IMR-90 (cell line): ENCODE measurements around the gene OPCML. TPM values are rescaled to one million over a fixed set of nuclear protein-coding genes. Genes with fewer than 3 reads are reported as not detected.

ENCODE experiments used
- ATAC-seq: fragments of 200-7000 bp; cut with Tn5 transposase; 2 replicates; pipeline ENCODE4 v1.9.1; 2020; ENCODE audit warnings: low read depth, mild to moderate bottlenecking, moderate library complexity
- BruUV-seq: library from RNA; stranded (reverse); fragments of 400-500 nt; replicated peaks from 2 replicates; lab custom pipeline; 2021; lab: Mats Ljungman, UMichigan
- CTCF ChIA-PET: fragments of 300-600 bp; formaldehyde crosslinking; extraction: SDS; loops from one replicate; lab custom pipeline; 2021; ENCODE audit warnings: antibody characterized with exemption; lab: Yijun Ruan, JAX
- POLR2A ChIA-PET: fragments of 300-600 bp; sonication (Branson Sonifier 250); formaldehyde crosslinking; loops from one replicate; lab custom pipeline; 2022; ENCODE audit warnings: antibody characterized with exemption; ENCODE audit not compliant: unreplicated experiment; lab: Charles Lee
- DNase-seq: peaks from one replicate; pipeline ENCODE4 v3.0.0; 2013
- H2AFZ ChIP-seq: replicated peaks from 2 replicates; pipeline ENCODE3; 2013; ENCODE audit warnings: low read length, mild to moderate bottlenecking; ENCODE audit not compliant: poor library complexity
- H2AK5ac ChIP-seq: 2 replicates; pipeline ENCODE4 v1.6.1; 2013; ENCODE audit warnings: low read depth, low read length, inconsistent platforms
- H2AK9ac ChIP-seq: replicated peaks from 2 replicates; pipeline ENCODE3; 2013; ENCODE audit warnings: mild to moderate bottlenecking, low read depth, low read length, moderate library complexity; ENCODE audit not compliant: poor library complexity
- H2BK120ac ChIP-seq: 2 replicates; pipeline ENCODE4 v1.6.1; 2013; ENCODE audit warnings: low read depth, low read length, inconsistent platforms
- H2BK15ac ChIP-seq: 3 replicates; pipeline ENCODE4 v1.6.1; 2013; ENCODE audit warnings: low read depth, low read length, inconsistent platforms
- H2BK20ac ChIP-seq: 2 replicates; pipeline ENCODE4 v1.6.1; 2013; ENCODE audit warnings: low read depth, mild to moderate bottlenecking, inconsistent platforms, low read length, moderate library complexity
- H2BK5ac ChIP-seq: 2 replicates; pipeline ENCODE4 v1.6.1; 2013; ENCODE audit warnings: mild to moderate bottlenecking, low read depth, low read length, inconsistent platforms; ENCODE audit not compliant: poor library complexity, severe bottlenecking
- H3K14ac ChIP-seq: replicated peaks from 2 replicates; pipeline ENCODE4 v1.6.1; 2013; ENCODE audit warnings: low read depth, low read length, inconsistent platforms
- H3K18ac ChIP-seq: 2 replicates; pipeline ENCODE4 v1.6.1; 2013; ENCODE audit warnings: low read depth, low read length, control low read depth
- H3K23ac ChIP-seq: 2 replicates; pipeline ENCODE4 v1.6.1; 2013; ENCODE audit warnings: low read depth, low read length, inconsistent platforms
- H3K27ac ChIP-seq: 2 replicates; pipeline ENCODE4 v1.5.1; 2013; ENCODE audit warnings: mild to moderate bottlenecking, control low read depth, low read length; ENCODE audit not compliant: insufficient read depth
- H3K27me3 ChIP-seq: 2 replicates; pipeline ENCODE4 v1.6.1; 2013; ENCODE audit warnings: low read length; ENCODE audit not compliant: control insufficient read depth, insufficient read depth
- H3K36me3 ChIP-seq: 2 replicates; pipeline ENCODE4 v1.6.1; 2013; ENCODE audit warnings: low read length, mixed read lengths; ENCODE audit not compliant: control insufficient read depth, insufficient read depth
- H3K4ac ChIP-seq: 2 replicates; pipeline ENCODE4 v1.6.1; 2013; ENCODE audit warnings: low read depth, low read length, inconsistent platforms
- H3K4me1 ChIP-seq: 2 replicates; pipeline ENCODE4 v1.6.1; 2013; ENCODE audit warnings: low read length, mixed read lengths; ENCODE audit not compliant: control insufficient read depth, insufficient read depth
- H3K4me2 ChIP-seq: 2 replicates; pipeline ENCODE4 v1.6.1; 2013; ENCODE audit warnings: low read depth, mild to moderate bottlenecking, control low read depth, low read length, moderate library complexity
- H3K4me3 ChIP-seq: 2 replicates; pipeline ENCODE4 v1.5.1; 2013; ENCODE audit warnings: low read depth, mild to moderate bottlenecking, control low read depth, low read length, moderate library complexity; ENCODE audit not compliant: insufficient read depth
- H3K56ac ChIP-seq: 2 replicates; pipeline ENCODE4 v1.6.1; 2013; ENCODE audit warnings: low read length, inconsistent platforms; ENCODE audit not compliant: insufficient read depth; ENCODE audit errors: extremely low read depth
- H3K79me1 ChIP-seq, 2 experiments: 2 replicates each; pipeline ENCODE4 v1.6.1; 2013; ENCODE audit warnings: low read length in 2 of 2, inconsistent platforms in 1 of 2, low read depth in 1 of 2
- H3K9ac ChIP-seq: 2 replicates; pipeline ENCODE4 v1.6.1; 2013; ENCODE audit warnings: low read depth, low read length, control low read depth
- H3K9me1 ChIP-seq: 2 replicates; pipeline ENCODE4 v1.6.1; 2013; ENCODE audit warnings: low read length, inconsistent platforms; ENCODE audit not compliant: insufficient read depth
- H3K9me3 ChIP-seq: 2 replicates; pipeline ENCODE4 v1.6.1; 2013; ENCODE audit warnings: low read length; ENCODE audit not compliant: control insufficient read depth, insufficient read depth
- H4K20me1 ChIP-seq: 2 replicates; pipeline ENCODE4 v1.6.1; 2013; ENCODE audit warnings: low read length, inconsistent platforms; ENCODE audit not compliant: insufficient read depth
- H4K5ac ChIP-seq: 2 replicates; pipeline ENCODE4 v1.6.1; 2013; ENCODE audit warnings: mild to moderate bottlenecking, low read depth, low read length, control low read depth
- H4K8ac ChIP-seq, 2 experiments: 2 replicates each; pipeline ENCODE4 v1.6.1; 2013; ENCODE audit warnings: low read depth in 2 of 2, low read length in 2 of 2, control low read depth in 1 of 2, inconsistent platforms in 1 of 2
- H4K91ac ChIP-seq: 2 replicates; pipeline ENCODE4 v1.6.1; 2013; ENCODE audit warnings: low read depth, low read length, inconsistent platforms; ENCODE audit not compliant: insufficient read depth
- BHLHE40 ChIP-seq: fragments of 150-350 bp; IDR thresholded peaks from 2 replicates; pipeline ENCODE4 v1.6.1; 2016; ENCODE audit warnings: mild to moderate bottlenecking, low read depth, low read length
- CEBPB ChIP-seq: IDR thresholded peaks from 2 replicates; pipeline ENCODE4 v1.6.1; 2012; ENCODE audit warnings: low read depth, low read length, improper control_type of control experiment
- CHD1 ChIP-seq: IDR thresholded peaks from 2 replicates; pipeline ENCODE4 v1.6.1; 2012; ENCODE audit warnings: low read depth, low read length, improper control_type of control experiment
- FOS ChIP-seq: fragments of 150-350 bp; IDR thresholded peaks from 2 replicates; pipeline ENCODE4 v1.6.1; 2016; ENCODE audit warnings: low read depth, low read length
- MXI1 ChIP-seq: IDR thresholded peaks from 2 replicates; pipeline ENCODE4 v1.6.1; 2012; ENCODE audit warnings: low read depth, mild to moderate bottlenecking, low read length, moderate library complexity, borderline replicate concordance
- NFE2L2 ChIP-seq: fragments of 150-350 bp; IDR thresholded peaks from 2 replicates; pipeline ENCODE4 v1.6.1; 2016; ENCODE audit warnings: low read depth, mild to moderate bottlenecking, low read length
- RCOR1 ChIP-seq: IDR thresholded peaks from 2 replicates; pipeline ENCODE4 v1.6.1; 2012; ENCODE audit warnings: mild to moderate bottlenecking, low read length, improper control_type of control experiment; ENCODE audit not compliant: insufficient replicate concordance
- RFX5 ChIP-seq: IDR thresholded peaks from 2 replicates; pipeline ENCODE4 v1.8.0; 2012; ENCODE audit warnings: low read depth, mild to moderate bottlenecking, low read length, moderate library complexity
- SMC3 ChIP-seq: fragments of 150-350 bp; IDR thresholded peaks from 2 replicates; pipeline ENCODE4 v1.6.1; 2016; ENCODE audit warnings: low read depth, mild to moderate bottlenecking, antibody characterized with exemption, low read length, moderate library complexity
- USF2 ChIP-seq: fragments of 150-350 bp; IDR thresholded peaks from 2 replicates; pipeline ENCODE4 v1.6.1; 2017; ENCODE audit warnings: mild to moderate bottlenecking, antibody characterized with exemption, low read length, low read depth
- WGBS, 2 experiments: methylation state at CpG; one replicate each; pipeline versions ENCODE4 v1.1.5 to v1.1.7; 2013; ENCODE audit warnings: missing lambda C conversion rate in 2 of 2; ENCODE audit not compliant: insufficient read length in 1 of 2; ENCODE audit errors: extremely low coverage in 2 of 2; 5-methylcytosine and 5-hydroxymethylcytosine counted together
- dilution Hi-C: fragments of 300-500 bp; cut with HindIII; formaldehyde crosslinking; loops from one replicate; pipeline ENCODE4 v1.14.3; 2018; ENCODE audit warnings: low sequenced_read_pairs; ENCODE audit not compliant: unreplicated experiment
- in situ Hi-C: fragments of 300-500 bp; cut with MboI; formaldehyde crosslinking; loops from 3 replicates; pipeline ENCODE4 v1.14.3; 2019; ENCODE audit warnings: low sequenced_read_pairs, inconsistent platforms, mixed read lengths
- intact Hi-C: fragments of 100-400 bp; cut with micrococcal nuclease; formaldehyde crosslinking; loops from 2 replicates; pipeline ENCODE4 v1.10.0; 2022
- polyA plus RNA-seq, 3 experiments: library from polyadenylated mRNA; depleted of rRNA; stranded (reverse); fragments of >200 nt; gene quantifications; 2 replicates each; pipeline ENCODE4 v1.2.3, GENCODE V29; 2012; ENCODE audit warnings: low replicate concordance in 1 of 3
- total RNA-seq: library from RNA; depleted of rRNA; stranded (reverse); fragments of >200 nt; gene quantifications from 2 replicates; pipeline ENCODE4 v1.2.3, GENCODE V29; 2012

Gene OPCML
- total and polyA plus RNA-seq, 2 of the 4 experiments (the other 2 are of a cell fraction), result under 0.01 to 2.6 TPM

- Histone ChIP-seq H2AK9ac (no peak overlapping the region), H3K36me3 (no peaks in the 10 kb centered on the region), H2AFZ (no peak overlapping the region), H4K20me1 (no peaks in the 10 kb centered on the region), H4K5ac (no peak overlapping the region), H3K56ac (no peak overlapping the region), H3K23ac (no peak overlapping the region), H2BK5ac (no peak overlapping the region), H4K91ac (no peak overlapping the region), H4K8ac (no peak overlapping the region), H2BK15ac (no peak overlapping the region), H3K4me1 (no peaks in the 10 kb centered on the region), H3K27ac (no peak overlapping the region), H3K9ac (no peak overlapping the region), H3K9me3 (no peaks in the 10 kb centered on the region), H2BK20ac (no peak overlapping the region), H2AK5ac (no peak overlapping the region), H3K79me1 (no peaks in the 10 kb centered on the region), H3K4ac (no peak overlapping the region), H3K4me2 (no peak overlapping the region), H3K18ac (no peak overlapping the region), H3K9me1 (no peaks in the 10 kb centered on the region), H3K4me3 (no peak overlapping the region), H3K14ac (no peak overlapping the region), H2BK120ac (no peak overlapping the region), H3K27me3 (no peaks in the 10 kb centered on the region)
- in situ Hi-C loops (no loop called here), dilution Hi-C loops (no loop called here), intact Hi-C loops (no loop called here)
- CTCF ChIA-PET, result no interaction called here
- POLR2A ChIA-PET, result no interaction called here
- no peak for TF ChIP-seq CEBPB
- TF ChIP-seq NFE2L2, result no peak
- TF ChIP-seq MXI1, result no peak
- no peak for TF ChIP-seq RFX5
- TF ChIP-seq CHD1, result no peak
- no peak for TF ChIP-seq SMC3
- no peak for TF ChIP-seq BHLHE40
- no peak for TF ChIP-seq RCOR1
- no peak for TF ChIP-seq FOS
- no peak for TF ChIP-seq USF2
- DNase-seq (no peak), ATAC-seq (no peak)
- BruUV-seq, result no TSS peak
- WGBS, 2 experiments, result no CpG with 5 or more reads among the region's 2 CpGs
Measured at GRCh38 chr11:132561937-132562336, 970.4 kb downstream of the OPCML start.
